K562 (cell line): ENCODE measurements around the gene C1orf56. TPM values are rescaled to one million over a fixed set of nuclear protein-coding genes. Genes with fewer than 3 reads are reported as not detected.

Source experiments
- AFF1 ChIP-seq, 2 experiments: fragments of 450-650 bp; IDR thresholded peaks; 2 replicates each; pipeline ENCODE4 v1.6.1; 2018; ENCODE audit warnings: mild to moderate bottlenecking in 2 of 2, low read depth in 1 of 2; ENCODE audit not compliant: partially characterized antibody in 2 of 2
- ATF7 ChIP-seq: fragments of 450-650 bp; IDR thresholded peaks from 2 replicates; pipeline ENCODE4 v1.7.1; 2014; ENCODE audit warnings: mild to moderate bottlenecking, moderate library complexity
- C11orf30 ChIP-seq: fragments of 450-650 bp; IDR thresholded peaks from 2 replicates; pipeline ENCODE4 v1.6.1; 2016; ENCODE audit warnings: low read depth, mild to moderate bottlenecking
- CBX8 ChIP-seq: fragments of 200-600 bp; sonication (generic); IDR thresholded peaks from 2 replicates; pipeline ENCODE4 v1.6.1; 2012; ENCODE audit warnings: borderline replicate concordance, mixed run types, low read depth, mild to moderate bottlenecking, moderate library complexity, mixed read lengths, low read length, control low read depth, inconsistent platforms; ENCODE audit not compliant: poor library complexity, severe bottlenecking; ENCODE audit errors: extremely low read depth
- CEBPB ChIP-seq: fragments of 450-650 bp; IDR thresholded peaks from 2 replicates; pipeline ENCODE4 v1.6.1; 2016; ENCODE audit warnings: missing genetic modification characterization, missing compliant biosample characterization
- EGR1 ChIP-seq: fragments of 450-650 bp; conservative IDR thresholded peaks from 2 replicates; pipeline ENCODE4 v1.6.1; 2017; ENCODE audit warnings: mild to moderate bottlenecking
- FUS ChIP-seq: fragments of 200-400 bp; formaldehyde crosslinking; optimal IDR thresholded peaks from 2 replicates; pipeline ENCODE3; 2017; ENCODE audit warnings: low read depth, low read length
- JUN ChIP-seq, 2 experiments: sonication (generic) in 1 of 2; formaldehyde crosslinking in 1 of 2; IDR thresholded peaks; 2 replicates each; pipeline versions ENCODE4 v1.6.1 to v1.8.0; 2012 to 2022; ENCODE audit warnings: borderline replicate concordance in 2 of 2, mild to moderate bottlenecking in 2 of 2, improper control_type of control experiment in 1 of 2, low read depth in 1 of 2, low read length in 1 of 2, missing genetic modification reagents in 1 of 2
- VEZF1 ChIP-seq: fragments of 200-800 bp; sonication (Bioruptor generic); IDR thresholded peaks from 2 replicates; pipeline ENCODE4 v1.6.1; 2017; ENCODE audit warnings: missing genetic modification characterization, missing compliant biosample characterization
- ZBTB7A ChIP-seq: IDR thresholded peaks from 2 replicates; pipeline ENCODE4 v1.6.1; 2011; ENCODE audit warnings: low read depth, mild to moderate bottlenecking, low read length, moderate library complexity, borderline replicate concordance; ENCODE audit not compliant: control insufficient read depth
- ZNF316 ChIP-seq: fragments of 450-650 bp; IDR thresholded peaks from 2 replicates; pipeline ENCODE4 v1.6.1; 2016
- ZNF407 ChIP-seq: fragments of 450-650 bp; IDR thresholded peaks from 2 replicates; pipeline ENCODE4 v1.6.1; 2016; ENCODE audit warnings: low read depth
- polyA plus RNA-seq, 8 experiments: library from polyadenylated mRNA; depleted of rRNA in 4 of 8; stranded (reverse) in 5 of 8; unstranded in 3 of 8; fragments of >200 nt; fragmentation: Nextera tagmentation in 2 of 8; fragmentation: Illumina TruSeq in 1 of 8; extraction: Ambion mirVana in 2 of 8; extraction: Trizol in 1 of 8; gene quantifications; 2 replicates each; pipeline versions ENCODE4 v1.2.1 to v1.2.3, GENCODE V29; 2011 to 2014; ENCODE audit warnings: inconsistent platforms in 1 of 8, missing spikeins in 1 of 8
- total RNA-seq, 7 experiments: library from RNA; depleted of rRNA in 6 of 7; stranded (reverse); fragments of >200 nt in 6 of 7; fragmentation: Illumina TruSeq in 2 of 7; extraction: Trizol in 2 of 7; gene quantifications; 2 replicates each; pipeline versions ENCODE4 v1.2.1 to v1.2.3, GENCODE V29; 2011 to 2021; ENCODE audit warnings: low replicate concordance in 1 of 7

The C1orf56 gene
- total and polyA plus RNA-seq, 9 of the 15 experiments (the other 6 are each of a cell fraction or from before 2014, with no cell fraction given) = 0.18 to 15.7 (median 1.1) TPM

GRCh38 chr1:151060007-151060656 is 12.6 kb downstream of the C1orf56 start, which contains the start of gene MLLT11 (continued):
- TF ChIP-seq AFF1 (IDR thresholded peaks at IDR 0.05; ENCODE audit: low read depth in 1 of 2, partially characterized antibody in 2 of 2) (peak in 1 of 2 experiments; percentile 23), C11orf30 (peak; percentile 50; the same call in 1 of the 2 replicates), CEBPB (tag) (no peak), ZBTB7A (peak; percentile 88), JUN (IDR thresholded peaks at IDR 0.05; ENCODE audit: borderline replicate concordance, low read depth, low read length) (no peak), JUN (CRISPR knock-in tag; IDR thresholded peaks at IDR 0.05; ENCODE audit: borderline replicate concordance) (no peak), FUS (no peak), ZNF407 (no peak), EGR1 (peak; percentile 76), CBX8 (no peak), VEZF1 (CRISPR knock-in tag) (peak; percentile 4; the same call in 1 of the 2 replicates), ZNF316 (peak; percentile 61), ATF7 (peak; percentile 9; the same call in 1 of the 2 replicates)
